ENCODE results near the gene TBC1D4.
"Not testable (repeated sequence)": the region's sequence is repeated elsewhere in the genome, so short reads cannot be mapped to it uniquely, and the experiment has no call there.

Gene TBC1D4

DNA sequence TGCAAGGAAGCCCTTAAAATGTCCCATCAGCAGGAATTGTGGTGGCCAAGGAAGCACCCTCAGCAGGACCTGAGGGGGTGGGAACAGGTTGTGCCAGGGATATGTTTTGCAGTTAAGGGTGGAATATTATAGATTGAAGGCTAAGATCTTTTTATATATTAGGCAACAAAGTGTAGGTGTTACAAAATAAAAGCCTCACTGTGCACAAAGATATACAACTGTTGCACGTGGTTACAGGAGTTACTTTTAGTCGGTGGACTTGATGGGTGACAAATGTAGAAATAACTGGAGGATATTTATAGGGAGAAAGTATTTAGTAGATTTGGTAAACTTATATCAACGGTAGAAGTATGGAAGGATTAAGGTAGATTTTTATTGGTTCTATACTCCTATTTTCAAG, 35.1 kb downstream of the TBC1D4 start:
- no peak for DNase-seq

DNA sequence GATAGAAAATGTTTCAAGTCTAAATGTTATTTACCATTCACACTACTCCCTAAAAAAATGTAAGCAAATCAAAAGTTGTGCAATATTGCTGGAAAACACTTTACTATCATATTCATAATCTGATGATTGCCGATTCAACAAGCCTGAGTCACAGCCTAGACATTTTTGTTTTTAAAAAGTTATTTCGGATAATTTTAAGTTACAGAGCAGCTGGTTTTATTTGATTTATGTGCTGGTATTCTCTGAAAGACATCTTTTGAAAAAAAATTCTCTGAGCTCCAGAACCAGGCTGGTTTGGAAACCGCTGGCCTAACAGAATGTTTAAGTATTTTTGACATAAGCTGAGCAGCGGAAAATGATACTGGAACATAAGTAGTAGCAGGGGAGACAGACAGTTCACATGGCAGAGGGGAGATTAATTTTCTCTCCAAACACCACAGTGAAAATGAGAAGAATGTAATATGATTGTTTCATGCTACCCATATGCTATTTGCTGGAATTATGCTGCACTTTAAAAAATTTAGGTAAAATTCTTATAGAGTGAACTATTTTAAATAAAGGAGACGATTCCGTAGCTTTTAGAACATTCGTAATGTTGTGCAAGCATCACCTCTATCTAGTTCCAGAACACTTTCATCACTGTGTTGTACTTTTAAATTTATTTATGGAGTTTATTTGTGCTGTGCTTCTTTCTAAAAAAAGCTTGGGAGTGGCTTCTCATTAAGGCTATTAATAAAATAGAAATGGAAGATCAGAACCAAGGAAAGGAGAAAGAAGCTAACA, 36.1 kb downstream of the TBC1D4 start:
- no peak for DNase-seq

DNA sequence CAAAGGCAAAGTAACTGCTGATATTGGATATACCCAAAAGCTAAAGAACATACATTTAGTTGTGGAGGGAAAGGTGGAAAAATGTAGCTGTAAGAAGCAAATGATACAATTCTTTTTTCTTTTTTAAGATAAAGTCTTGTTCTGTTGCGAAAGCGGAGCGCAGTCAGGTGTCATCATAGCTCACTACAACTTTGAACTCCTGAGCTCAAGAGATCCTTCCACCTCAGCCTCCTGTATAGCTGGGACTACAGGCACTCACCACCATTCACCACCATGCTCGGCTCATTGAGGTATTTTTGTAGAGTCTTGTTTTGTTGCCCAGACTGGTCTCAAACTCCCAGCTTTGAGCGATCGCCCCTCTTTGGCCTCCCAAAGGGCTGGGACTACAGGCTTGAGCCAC, 38.0 kb downstream of the TBC1D4 start:
- no peak for DNase-seq

- DNase-seq: no peak
Observed at GRCh38 chr13:75443356-75443958, 38.5 kb downstream of the TBC1D4 start.

- no peak for DNase-seq
Observed at GRCh38 chr13:75442736-75443234, 39.2 kb downstream of the TBC1D4 start.

DNA sequence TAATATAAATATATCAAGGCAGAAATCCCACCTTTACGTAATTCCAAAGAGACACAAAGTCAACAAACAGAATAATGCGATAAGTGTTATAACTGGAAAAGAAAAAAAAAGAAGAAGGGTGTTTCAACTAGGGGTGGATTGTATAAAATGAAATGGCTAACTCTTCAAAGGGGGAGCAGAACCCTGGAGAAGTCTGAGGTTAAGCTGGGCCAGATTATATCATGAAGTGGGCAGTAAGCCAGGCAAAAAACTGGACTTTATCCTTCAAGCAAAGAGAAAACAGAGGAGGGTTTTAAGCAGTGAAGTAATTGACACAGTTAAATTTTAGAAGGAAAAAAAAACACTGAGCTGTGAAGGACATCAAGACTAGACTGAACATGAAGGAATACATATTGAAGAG, 41.9 kb downstream of the TBC1D4 start:
- no peak for DNase-seq

DNA sequence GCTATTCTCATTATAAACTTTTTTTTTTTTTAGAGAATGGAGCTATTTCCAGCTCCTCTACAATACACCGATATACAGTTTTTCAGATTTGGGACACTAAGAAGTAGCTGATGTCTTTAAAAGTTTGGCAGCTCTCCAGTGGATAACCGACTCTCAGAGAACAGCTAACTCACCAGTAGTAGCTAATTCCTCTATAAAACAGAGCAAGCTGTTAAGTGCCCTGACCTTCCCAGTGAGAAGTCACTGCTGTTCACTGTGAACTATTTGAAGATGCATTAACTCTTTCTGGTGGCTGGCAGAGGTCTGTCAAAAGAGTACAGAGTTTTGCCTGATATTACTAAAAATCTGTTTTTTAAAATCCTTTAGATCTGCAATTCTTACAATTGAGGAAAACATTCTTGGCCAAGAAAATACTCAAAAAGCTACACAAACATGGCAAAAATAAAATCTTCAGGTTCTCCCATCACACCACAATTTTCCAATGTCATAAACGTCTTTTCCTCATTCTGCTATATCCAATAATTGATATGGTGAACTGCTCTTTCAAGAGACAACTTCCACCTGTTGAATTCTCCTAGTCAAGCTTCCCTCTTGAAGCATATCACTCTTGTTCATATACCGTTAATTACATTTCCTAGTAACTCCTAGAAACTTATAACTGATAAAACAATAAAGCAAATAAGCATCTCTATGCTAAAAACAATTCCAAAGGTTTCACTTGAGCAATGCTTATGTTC, 44.2 kb downstream of the TBC1D4 start:
- no peak for DNase-seq

DNA sequence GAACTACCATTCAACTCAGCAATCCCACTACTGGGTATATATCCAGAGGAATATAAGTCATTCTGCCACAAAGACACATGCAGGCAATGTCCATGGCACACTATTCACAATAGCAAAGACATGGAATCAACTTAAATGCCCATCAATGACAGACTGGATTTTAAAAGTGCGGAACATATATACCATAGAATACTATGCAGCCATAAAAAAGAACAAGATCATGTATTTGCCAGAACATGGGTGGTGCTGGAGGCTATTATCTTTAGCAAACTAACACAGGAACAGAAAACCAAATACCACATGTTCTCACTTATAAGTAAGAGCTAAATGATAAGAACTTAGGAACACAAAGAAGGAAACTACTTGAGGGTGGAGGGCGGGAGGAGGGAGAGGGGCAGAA, 47.8 kb downstream of the TBC1D4 start:
- DNase-seq: not testable (repeated sequence)

GRCh38 chr13:75432811-75433244, 49.1 kb downstream of the TBC1D4 start:
- no peak for DNase-seq

GRCh38 chr13:75432045-75432444, 49.9 kb downstream of the TBC1D4 start:
- no peak for DNase-seq

GRCh38 chr13:75430436-75431209, 51.3 kb downstream of the TBC1D4 start:
- no peak for DNase-seq

- no peak for DNase-seq
Observed at GRCh38 chr13:75426421-75426820, 55.5 kb downstream of the TBC1D4 start.

DNA sequence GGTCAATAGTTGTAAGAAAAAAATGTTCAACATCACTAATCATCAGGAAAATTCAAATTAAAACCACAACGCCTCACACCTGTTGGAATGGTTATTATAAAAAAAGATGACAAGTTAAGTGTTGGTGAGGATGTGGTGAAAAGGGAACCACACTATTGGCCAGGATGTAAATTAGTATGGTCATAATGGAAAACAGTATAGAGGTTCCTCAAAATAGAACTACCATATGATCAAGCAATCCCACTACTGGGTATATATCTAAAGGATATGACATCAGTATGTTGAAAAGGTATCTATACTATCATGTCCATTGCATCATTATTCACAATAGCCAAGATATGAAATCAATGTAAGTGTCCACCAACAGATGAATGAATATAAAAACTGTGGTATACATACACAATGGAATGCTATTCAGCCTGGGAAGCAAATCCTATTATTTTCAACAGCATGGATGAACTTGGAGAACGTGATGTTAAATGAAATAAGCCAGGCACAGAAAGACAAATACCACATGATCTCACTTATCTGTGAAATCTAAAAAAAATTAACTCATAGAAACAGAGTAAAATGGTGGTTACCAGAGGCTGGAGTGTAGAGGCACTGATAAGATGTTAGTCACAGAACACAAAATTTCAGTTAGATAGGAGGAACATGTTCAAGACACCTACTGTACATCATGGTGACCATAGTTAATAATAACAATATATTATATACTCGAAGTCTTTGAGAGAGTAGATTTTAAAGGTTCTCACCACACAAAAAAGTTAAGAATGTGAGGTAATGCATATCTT, 56.6 kb downstream of the TBC1D4 start:
- no peak for DNase-seq

GRCh38 chr13:75423946-75424345, 58.0 kb downstream of the TBC1D4 start:
- DNase-seq: no peak

GRCh38 chr13:75422028-75422427, 59.9 kb downstream of the TBC1D4 start:
- no peak for DNase-seq

GRCh38 chr13:75421133-75421532, 60.8 kb downstream of the TBC1D4 start:
- DNase-seq: no peak

GRCh38 chr13:75419656-75420055, 62.3 kb downstream of the TBC1D4 start:
- DNase-seq: no peak

GRCh38 chr13:75418997-75419396, 63.0 kb downstream of the TBC1D4 start:
- DNase-seq: no peak

DNA sequence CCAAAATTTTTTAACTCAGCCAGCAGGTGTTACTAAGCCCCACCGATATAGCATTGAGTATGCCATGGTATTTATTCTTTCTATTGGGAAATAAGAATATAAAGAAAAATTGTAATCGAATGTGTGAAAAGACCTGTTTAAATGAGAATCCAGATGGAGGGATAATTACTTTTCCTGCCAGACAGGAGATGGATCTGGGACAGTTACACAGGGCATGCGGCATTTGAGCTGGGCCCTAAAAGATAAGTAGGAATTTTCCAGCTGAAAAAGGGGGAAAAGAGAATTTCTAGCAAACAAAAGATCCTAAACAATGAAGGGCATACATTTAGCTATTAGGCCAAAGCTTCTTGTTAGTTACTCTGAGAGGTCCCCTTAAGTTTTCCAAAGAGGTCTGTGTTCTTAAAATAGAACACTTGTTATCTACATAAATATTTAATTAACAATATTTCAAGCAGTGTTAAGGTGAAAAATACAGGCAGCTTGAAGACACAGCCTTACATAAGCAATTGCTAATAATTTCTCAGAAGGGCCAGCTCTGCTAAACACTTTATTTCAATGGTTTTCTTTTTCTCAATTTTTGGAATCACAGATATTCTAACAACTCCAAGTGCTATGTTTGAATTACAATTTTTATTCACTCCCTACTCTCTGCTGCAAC, 63.7 kb downstream of the TBC1D4 start:
- DNase-seq: no peak

GRCh38 chr13:75417656-75418055, 64.3 kb downstream of the TBC1D4 start:
- no peak for DNase-seq

DNA sequence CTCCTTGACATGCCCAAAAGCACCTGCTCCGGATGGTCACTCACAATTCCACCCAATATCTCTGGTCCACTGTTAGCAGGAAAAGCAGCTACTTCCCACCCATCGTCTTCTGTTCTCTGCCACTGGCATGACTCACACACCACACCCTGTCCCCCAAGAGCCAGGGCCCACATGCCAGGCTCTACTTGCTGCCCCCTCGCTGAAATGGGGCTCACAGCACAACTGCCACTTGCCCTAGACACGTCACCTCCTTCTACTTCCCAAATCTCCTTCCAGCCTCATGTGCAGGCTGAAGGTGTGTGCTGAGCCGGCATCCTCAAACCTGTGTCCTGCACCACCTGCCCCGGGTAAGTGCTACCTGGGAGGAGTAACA, 65.0 kb downstream of the TBC1D4 start:
- DNase-seq: no peak

Measured in stimulated activated CD4-positive, alpha-beta T cell treated with anti-CD3 and anti-CD28 coated beads, Interleukin-2, amount 100 ng/mL, for 24 hours (primary cell).